ENCODE measurements around the gene ZNF229.
"Not testable (repeated sequence)": the region's sequence is repeated elsewhere in the genome, so short reads cannot be mapped to it uniquely, and the experiment has no call there.

Gene ZNF229

DNA sequence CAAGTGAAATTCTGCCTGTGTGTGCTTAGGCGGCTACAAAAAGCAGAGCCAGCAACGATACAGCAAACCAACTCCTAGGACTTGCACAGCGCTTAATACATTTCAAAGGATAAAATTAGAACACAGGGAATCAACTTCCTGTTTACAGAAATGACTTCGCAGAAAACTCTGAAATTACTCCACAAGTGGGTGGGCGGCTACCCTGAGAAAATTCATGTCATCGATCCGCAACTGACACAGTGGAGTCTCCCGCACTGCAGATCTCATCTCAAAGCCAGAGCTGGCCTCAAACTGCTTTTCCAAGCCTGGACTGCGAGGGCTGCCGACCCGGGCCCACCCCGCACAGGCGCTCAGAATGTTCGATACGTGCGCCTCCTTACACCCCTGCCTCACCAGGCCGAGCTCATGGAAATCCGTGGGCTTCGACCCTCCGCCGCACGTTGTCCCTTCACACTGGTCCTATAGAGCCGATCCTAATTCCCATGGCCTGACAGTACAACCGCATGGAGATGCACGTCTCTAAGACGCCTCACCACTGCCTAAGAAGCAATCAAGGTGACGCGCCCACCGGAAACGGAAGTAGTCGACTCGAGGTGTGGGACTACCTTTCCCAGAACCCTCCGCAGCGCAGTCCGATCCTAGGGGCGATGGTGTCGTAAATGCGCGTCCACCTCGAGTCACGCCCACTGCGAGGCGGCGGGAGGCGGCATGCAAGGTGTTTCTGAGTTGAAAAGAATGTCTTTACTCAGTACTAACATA lies at the start of gene ZNF229:
Gene ZNF229 (minus strand): TSS at position 557 of the 759 bp plus-strand sequence. CDS start 5,625 bp downstream, outside the sequence.
- DNase-seq = no peak

DNA sequence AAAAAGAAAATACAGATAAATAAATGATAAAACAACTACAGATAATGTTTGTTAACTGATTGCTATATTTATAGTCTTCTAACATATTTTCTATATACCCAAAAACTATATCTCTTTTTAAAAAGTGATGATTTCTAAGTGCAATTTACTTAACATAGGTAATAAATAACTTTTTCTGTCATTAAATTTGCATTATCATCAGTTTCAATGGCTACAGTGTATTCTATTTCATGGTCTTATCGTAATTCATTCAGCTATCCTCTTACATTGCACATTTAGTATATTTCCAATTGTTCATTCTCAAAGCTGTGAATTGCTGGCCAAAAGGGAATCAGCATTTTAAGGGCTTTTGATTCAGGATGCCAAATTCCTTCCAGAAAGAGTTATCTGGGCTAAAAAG lies 48.4 kb upstream of the ZNF229 start:
- no peak for DNase-seq

DNA sequence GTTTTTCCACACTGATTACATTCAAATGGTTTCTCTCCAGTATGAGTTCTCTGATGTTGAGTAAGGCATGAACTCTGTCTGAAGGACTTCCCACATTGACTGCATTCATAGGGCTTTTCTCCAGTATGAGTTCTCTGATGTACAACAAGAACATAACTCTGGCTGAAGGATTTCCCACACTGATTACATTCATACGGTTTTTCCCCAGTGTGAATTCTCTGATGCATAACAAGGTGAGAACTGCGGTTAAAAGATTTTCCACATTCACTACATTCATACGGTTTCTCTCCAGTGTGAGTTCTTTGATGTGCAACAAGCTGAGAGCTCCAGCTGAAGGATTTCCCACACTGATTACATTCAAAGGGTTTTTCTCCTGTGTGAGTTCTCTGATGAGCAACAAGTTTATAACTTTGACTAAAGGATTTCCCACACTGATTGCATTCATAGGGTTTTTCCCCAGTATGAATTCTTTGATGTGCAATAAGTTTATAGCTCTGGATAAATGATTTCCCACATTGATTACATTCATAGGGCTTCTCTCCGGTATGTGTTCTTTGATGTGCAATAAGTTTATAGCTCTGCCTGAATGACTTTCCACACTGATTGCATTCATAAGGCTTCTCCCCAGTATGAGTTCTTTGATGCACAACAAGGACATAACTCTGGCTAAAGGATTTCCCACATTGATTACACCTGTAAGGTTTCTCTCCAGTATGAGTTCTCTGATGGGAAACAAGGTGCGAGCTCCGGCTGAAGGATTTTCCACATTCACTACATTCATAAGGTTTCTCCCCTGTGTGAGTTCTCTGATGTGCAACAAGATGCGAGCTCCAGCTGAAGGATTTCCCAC lies 28.5 kb upstream of the ZNF229 start:
- DNase-seq = no peak

DNA sequence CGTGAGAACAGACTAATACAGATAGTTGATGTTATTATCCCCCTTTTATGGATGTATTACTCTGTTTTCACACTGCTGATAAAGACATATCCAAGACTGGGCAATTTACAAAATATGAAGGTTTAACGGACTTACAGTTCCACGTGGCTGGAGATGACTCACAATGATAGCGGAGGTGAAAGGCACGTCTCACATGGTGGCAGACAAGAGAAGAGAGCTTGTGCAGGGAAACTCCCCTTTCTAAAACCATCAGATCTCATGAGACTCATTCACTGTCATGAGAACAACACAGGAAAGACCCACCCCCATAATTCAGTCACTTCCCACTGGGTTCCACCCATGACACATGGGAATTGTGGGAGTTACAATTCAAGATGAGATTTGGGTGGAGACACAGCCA lies 20.5 kb upstream of the ZNF229 start:
- not testable (repeated sequence) for DNase-seq

DNA sequence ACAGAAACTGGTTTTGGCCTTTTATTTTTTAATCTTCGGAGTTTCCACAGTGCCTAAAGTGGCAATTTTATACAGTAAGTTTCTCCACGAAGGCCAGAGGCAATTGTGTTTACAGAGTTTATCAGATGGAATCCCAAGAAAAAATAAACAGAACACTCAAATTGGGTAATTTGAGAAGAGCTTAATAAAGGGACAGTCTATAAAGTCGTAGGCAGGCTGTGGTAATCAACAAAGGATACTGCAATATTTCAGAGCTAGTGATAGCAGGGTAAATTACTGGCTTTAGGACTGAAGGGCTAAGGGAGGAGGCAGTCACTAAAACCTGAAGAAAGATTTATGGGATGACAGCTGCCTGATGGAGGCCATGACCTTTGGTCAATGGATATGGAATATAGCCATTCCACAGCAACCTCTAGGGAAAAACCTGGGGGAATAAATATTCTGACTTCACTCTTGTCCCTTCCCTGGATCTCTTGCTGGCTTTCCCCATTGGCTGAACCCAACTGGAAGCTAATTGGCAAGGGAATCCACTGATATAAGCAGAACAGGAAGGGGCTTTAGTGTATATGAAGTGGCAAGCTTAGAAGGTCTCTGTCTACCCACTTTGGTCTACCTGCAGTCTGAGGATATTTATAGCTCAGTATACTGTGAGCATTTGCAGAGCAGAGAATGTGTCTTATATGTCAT lies 14.5 kb upstream of the ZNF229 start:
- DNase-seq = not testable (repeated sequence)

DNA sequence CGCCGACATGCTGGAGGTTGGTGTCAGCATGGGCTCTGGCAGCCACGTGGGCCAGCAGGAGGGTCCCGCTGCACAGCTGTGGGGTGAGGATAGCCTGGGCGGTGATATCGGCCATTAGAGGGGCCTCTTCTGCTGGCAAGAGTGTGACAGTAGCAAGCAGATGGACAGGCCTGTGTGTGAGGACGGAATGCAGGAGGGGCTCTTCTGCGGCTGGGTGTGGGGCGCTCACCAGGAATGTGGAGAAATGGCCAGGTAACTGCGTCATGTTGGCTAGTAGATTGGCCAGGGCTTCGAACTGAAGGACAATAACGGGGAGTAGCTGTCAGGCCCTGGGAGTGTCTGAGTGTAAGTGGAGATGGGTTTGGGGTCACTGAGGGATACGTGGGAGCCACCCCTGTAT lies 7.7 kb upstream of the ZNF229 start:
- DNase-seq = not testable (repeated sequence)

DNA sequence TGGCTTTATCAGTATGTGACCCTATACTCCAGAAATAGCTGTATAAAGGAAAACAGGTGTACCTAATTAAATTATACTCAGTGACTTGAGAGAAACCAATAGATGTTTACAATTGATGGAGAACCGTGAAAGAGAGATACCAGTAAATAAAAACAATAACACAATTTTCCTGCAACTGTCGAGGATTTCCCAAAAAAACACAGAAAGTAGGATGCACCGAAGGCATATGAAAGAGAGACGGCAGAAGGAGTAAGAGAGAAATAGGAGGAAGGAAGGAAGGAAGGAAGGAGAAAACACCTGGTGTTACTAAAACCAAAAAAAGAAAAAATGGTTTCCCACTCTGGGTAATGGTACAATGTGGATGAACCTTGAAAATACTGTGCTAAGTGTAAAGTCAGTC lies 6.8 kb upstream of the ZNF229 start:
- no peak for DNase-seq

DNA sequence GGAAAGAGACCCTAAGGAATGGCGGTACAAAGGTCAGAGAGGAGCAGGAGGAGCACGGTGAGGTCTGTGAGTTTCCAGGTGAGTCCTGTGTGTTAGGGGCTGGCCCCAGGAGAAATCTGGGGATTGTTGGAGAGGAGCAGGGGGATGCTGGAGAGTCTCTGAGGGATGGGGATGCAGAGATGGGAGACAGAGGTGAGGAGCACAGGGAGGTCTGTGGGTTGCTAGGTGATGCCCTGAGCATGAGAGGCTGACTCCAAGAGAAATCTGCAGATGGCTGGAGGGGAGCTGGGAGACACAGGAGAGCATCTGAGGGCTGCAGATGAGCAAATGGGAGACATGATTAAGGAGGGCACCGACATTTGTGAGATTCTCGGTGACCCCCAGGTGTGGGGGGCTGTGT lies 4.1 kb upstream of the ZNF229 start:
- DNase-seq = no peak

DNA sequence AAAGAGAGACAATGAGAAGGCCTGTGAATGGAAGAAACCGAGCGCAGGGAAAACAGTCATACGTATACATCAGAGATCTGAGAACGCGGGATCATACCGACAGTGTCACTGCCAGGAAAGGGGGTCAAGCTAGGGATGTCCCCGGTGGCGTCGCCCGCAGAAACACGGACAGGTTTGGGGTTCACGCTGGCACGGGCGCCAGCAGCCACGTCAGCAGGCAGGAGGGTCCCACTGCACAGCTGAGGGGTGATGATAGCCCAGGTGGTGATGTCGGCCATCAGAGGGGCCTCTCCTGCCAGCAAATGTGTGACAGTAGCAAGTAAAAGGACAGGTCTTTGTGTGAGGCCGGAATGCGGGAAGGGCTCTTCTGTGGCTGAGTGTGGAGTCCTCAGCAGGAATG lies 3.4 kb upstream of the ZNF229 start:
- no peak for DNase-seq

DNA sequence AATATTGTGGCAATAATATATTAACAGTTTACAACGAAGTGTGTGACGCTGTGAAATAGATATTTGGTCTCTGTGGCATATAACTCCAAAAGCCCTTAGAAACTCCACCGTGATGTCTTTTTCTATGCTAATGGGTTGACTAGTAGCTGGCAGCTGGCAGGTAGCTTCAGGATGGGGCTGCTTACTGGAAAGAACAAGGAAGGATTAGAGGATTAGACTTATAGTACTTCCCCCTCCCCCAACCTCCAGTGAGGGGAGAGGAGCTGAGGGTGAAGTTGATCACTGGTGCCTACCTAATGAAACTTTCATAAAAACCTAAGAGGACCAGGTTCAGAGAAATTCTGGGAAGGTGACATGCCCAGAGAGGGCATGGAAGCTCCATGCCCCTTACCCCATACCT lies 9.8 kb downstream of the ZNF229 start:
- no peak for DNase-seq

DNA sequence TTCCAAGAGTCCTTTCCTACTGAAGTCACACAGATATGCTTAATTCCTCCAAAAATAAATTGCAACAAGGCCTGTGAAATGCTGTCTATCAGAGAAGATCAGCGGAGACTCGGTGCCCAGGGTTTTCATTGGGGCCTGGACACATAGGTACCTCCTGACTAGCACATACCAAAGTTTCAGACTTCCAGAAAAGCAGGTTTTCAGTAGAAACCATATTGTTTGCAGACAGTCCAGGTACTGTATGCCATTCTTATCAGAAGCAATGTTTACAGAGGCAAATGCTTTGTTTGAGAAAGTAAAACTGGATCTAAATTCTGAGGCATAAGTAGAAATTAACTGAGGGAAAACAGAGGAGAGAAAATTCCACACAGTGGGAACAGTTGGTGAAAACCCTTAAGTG lies 12.8 kb downstream of the ZNF229 start:
- no peak for DNase-seq

DNA sequence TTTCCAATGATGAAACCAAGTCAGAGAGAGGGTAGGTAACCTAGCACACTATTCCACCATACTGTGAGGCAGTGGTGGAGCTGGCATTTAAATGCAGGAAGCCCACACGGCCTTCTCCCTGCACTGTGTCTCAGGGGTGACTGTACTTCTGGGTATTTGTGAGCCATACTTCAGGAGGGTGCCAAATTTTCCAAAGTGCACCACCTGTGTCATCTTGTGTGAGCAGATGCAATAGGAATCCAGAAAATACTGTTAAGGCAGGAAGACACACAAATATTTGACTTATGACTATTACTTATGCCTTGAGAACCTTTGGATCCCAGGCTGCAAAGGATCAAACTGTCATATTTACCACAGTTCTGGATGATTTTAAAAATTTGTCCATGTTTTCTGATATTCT lies 17.3 kb downstream of the ZNF229 start:
- DNase-seq = no peak

DNA sequence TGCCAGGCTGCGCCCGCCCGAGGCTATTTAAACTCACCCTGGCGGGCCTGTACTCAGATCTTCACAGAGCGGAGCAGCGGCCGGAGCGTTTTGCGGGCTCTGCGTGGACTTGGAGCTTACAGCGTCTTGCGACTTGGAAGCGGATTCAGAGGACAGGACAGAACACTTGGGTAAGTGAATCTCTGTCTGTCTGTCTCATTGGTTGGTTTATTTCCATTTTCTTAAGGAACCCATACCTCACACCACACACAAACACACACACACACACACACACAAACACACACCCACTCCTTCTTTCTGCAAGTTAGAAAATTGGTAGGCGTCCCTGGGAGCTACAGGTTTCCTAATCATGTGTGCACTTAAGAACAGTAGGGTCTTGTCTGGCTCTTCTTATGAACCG lies 32.7 kb downstream of the ZNF229 start:
- not testable (repeated sequence) for DNase-seq

DNA sequence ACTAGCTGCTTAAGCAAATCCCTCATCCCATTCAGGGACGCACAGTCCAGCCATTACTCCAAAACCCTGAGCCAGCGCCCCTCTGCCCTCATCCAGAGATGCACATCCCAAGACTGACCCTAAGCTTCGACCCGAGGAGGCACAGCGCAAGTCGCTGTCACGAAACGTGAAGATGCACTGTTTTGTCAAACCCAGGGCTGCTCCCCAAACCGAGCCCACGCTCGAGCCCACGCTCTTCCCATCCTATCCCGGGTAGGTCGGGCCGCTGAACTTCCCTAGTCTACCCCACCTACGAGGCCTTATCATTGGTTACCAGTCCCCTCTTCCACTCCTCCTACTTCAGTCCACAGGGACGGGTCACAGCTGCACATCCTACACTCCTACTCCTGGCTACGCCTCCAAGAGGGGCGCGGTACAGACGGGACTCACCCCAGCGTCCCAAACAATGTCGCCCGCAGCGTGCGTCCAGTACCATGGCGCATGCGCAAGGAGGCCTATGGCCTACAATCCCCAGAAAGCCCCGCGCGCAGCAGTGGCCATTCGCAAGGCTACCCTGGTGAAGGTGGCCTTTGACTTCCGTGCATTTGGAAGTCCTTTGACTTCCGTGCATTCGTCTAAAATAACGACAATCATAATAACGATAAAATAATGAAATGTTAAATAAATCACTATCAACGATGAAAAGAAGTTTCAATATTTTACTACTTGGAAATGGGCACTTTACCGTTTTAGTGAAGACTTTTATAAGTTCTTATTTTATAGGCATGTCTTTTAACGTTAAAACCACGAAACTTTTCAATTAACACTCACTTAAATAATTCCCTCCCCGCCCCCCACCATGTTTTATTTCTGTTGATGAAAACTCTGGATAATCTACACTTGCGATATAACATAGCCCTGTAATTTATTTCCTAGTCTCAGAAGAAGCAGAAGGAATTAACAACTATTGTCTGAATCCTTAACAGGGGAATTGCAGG lies 46.8 kb downstream of the ZNF229 start, which contains the start of gene ZNF285:
Gene ZNF285 (minus strand): TSS at position 470 of the 977 bp plus-strand sequence. CDS start 4,395 bp downstream, outside the sequence.
- no peak for DNase-seq

DNA sequence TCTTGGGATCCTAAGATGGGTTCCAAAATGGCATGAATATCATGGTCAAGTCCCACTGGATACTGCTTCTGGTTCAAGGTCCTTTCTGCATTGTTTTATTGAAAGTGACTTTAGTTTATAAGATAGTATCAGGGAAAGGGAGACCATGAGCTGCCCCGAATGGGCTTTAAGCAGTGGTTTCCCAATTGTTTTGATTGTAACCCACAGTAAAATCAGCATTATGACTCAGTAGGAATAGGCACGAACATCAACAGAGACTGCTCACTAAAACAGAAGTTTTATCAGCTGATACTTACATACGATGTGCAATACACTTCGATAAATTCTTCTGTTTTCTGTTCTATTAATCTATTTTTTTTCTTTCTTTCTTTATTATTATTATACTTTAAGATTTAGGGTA lies 59.0 kb downstream of the ZNF229 start:
- not testable (repeated sequence) for DNase-seq

Measured in bone marrow (tissue), 2 donors.